ENCODE data around the gene RAD51B.

DNA sequence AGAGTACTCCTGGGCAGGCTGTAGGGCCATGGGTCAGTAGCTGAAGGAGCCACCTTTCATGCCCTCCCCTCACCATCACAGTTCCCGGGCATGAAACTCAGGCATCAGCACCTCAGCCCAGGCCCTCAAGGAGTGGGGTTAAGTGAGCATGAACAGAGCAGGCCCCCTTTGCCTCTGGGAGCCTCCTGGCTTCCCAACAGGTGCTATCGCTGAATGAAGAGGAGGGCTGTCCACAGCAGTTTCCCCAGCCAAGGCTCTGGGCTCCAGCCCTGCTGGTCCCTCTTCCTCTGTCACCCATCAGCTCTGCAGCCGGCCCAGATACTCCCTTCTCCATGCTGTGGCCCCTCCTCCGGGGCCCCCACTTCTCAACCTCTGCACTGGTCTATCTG is 789.0 kb downstream of the RAD51B start:
- TF ChIP-seq, protein P1, sequence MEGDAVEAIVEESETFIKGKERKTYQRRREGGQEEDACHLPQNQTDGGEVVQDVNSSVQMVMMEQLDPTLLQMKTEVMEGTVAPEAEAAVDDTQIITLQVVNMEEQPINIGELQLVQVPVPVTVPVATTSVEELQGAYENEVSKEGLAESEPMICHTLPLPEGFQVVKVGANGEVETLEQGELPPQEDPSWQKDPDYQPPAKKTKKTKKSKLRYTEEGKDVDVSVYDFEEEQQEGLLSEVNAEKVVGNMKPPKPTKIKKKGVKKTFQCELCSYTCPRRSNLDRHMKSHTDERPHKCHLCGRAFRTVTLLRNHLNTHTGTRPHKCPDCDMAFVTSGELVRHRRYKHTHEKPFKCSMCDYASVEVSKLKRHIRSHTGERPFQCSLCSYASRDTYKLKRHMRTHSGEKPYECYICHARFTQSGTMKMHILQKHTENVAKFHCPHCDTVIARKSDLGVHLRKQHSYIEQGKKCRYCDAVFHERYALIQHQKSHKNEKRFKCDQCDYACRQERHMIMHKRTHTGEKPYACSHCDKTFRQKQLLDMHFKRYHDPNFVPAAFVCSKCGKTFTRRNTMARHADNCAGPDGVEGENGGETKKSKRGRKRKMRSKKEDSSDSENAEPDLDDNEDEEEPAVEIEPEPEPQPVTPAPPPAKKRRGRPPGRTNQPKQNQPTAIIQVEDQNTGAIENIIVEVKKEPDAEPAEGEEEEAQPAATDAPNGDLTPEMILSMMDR (IDR thresholded peaks at IDR 0.05; ENCODE audit: poor library complexity) = no peak
- no peak for TF ChIP-seq EZH2 (IDR thresholded peaks at IDR 0.05; ENCODE audit: borderline replicate concordance)

All from hepatocyte (in vitro differentiated cells).